ENCODE results near the gene SMIM21.
A peak's percentile ranks its signal among the peaks of the same experiment; 100 is the strongest.

Gene SMIM21

GRCh38 chr18:75421656-75422055 is 5.8 kb downstream of the SMIM21 start:
- DNase-seq, result no peak

GRCh38 chr18:75418293-75419005 is 9.1 kb downstream of the SMIM21 start:
- no peak for DNase-seq

- no peak for DNase-seq
Measured at GRCh38 chr18:75410611-75411010, 16.9 kb downstream of the SMIM21 start.

GRCh38 chr18:75409806-75410205 is 17.7 kb downstream of the SMIM21 start:
- no peak for DNase-seq

- peak; percentile 20 to 30 for DNase-seq
Measured at GRCh38 chr18:75408554-75409506, 18.7 kb downstream of the SMIM21 start.

- DNase-seq, result no peak
Measured at GRCh38 chr18:75407468-75408437, 19.8 kb downstream of the SMIM21 start.

GRCh38 chr18:75406491-75407445 is 20.7 kb downstream of the SMIM21 start:
- DNase-seq, result no peak

GRCh38 chr18:75405351-75405750 is 22.2 kb downstream of the SMIM21 start:
- DNase-seq, result no peak

- no peak for DNase-seq
Measured at GRCh38 chr18:75400366-75400765, 27.1 kb downstream of the SMIM21 start.

GRCh38 chr18:75395137-75395536 is 32.4 kb downstream of the SMIM21 start:
- DNase-seq, result no peak

- DNase-seq, result no peak
Measured at GRCh38 chr18:75393721-75394120, 33.8 kb downstream of the SMIM21 start.

GRCh38 chr18:75392226-75392578 is 35.3 kb downstream of the SMIM21 start:
- no peak for DNase-seq

- no peak for DNase-seq
Measured at GRCh38 chr18:75391279-75392225, 36.0 kb downstream of the SMIM21 start.

GRCh38 chr18:75390854-75391253 is 36.6 kb downstream of the SMIM21 start:
- DNase-seq, result no peak

GRCh38 chr18:75384144-75384543 is 43.4 kb downstream of the SMIM21 start:
- DNase-seq, result no peak

GRCh38 chr18:75378376-75379315 is 48.9 kb downstream of the SMIM21 start:
- DNase-seq, result no peak

GRCh38 chr18:75377926-75378325 is 49.6 kb downstream of the SMIM21 start:
- no peak for DNase-seq

GRCh38 chr18:75377258-75377657 is 50.2 kb downstream of the SMIM21 start:
- no peak for DNase-seq

- DNase-seq, result no peak
Measured at GRCh38 chr18:75376004-75376403, 51.5 kb downstream of the SMIM21 start.

Measured in SHP77 (cell line).